WTC11 (cell line): Measurements from ENCODE around the gene CHRM2. TPM values are rescaled to one million over a fixed set of nuclear protein-coding genes. Genes with fewer than 3 reads are reported as not detected.

ENCODE experiments used
- ATAC-seq: fragments of 200-7000 bp; cut with Tn5 transposase; 2 replicates; pipeline ENCODE4 v1.10.0; 2021; ENCODE audit warnings: mild to moderate bottlenecking, moderate library complexity
- CTCF ChIA-PET: fragments of 300-600 bp; sonication (Branson Sonifier 250); formaldehyde crosslinking; loops from one replicate; lab custom pipeline; 2021; ENCODE audit warnings: antibody characterized with exemption; lab: Charles Lee
- POLR2A ChIA-PET: fragments of 350-600 bp; sonication (Branson Sonifier 250); formaldehyde crosslinking; loops from one replicate; lab custom pipeline; 2021; ENCODE audit warnings: antibody characterized with exemption; lab: Charles Lee
- DNase-seq: peaks from one replicate; pipeline ENCODE4 v3.0.0; 2021; ENCODE audit warnings: low spot score
- H3K27ac Mint-ChIP-seq: 2 replicates; pipeline ENCODE4 v1.8.0; 2021; ENCODE audit warnings: mixed read lengths
- H3K27me3 Mint-ChIP-seq: 2 replicates; pipeline ENCODE4 v1.8.0; 2021; ENCODE audit warnings: low read depth, mild to moderate bottlenecking, moderate library complexity, mixed read lengths
- H3K36me3 Mint-ChIP-seq: 2 replicates; pipeline ENCODE4 v1.8.0; 2021; ENCODE audit warnings: mixed read lengths
- H3K4me1 Mint-ChIP-seq: 2 replicates; pipeline ENCODE4 v1.8.0; 2022; ENCODE audit warnings: mixed read lengths
- H3K4me3 Mint-ChIP-seq: 2 replicates; pipeline ENCODE4 v1.8.0; 2021; ENCODE audit warnings: mild to moderate bottlenecking, moderate library complexity, mixed read lengths
- H3K9me3 Mint-ChIP-seq: 2 replicates; pipeline ENCODE4 v1.8.0; 2021; ENCODE audit warnings: mixed read lengths
- AFF4 ChIP-seq: sonication (generic); formaldehyde crosslinking; IDR thresholded peaks from 2 replicates; pipeline ENCODE4 v1.8.1; 2023; ENCODE audit warnings: mild to moderate bottlenecking, missing genetic modification reagents, borderline replicate concordance
- ARID4B ChIP-seq: sonication (generic); formaldehyde crosslinking; IDR thresholded peaks from 2 replicates; pipeline ENCODE4 v1.8.0; 2023; ENCODE audit warnings: missing genetic modification reagents, mild to moderate bottlenecking, borderline replicate concordance
- ATF2 ChIP-seq: sonication (generic); formaldehyde crosslinking; IDR thresholded peaks from 2 replicates; pipeline ENCODE4 v1.8.1; 2022; ENCODE audit warnings: low read depth, missing genetic modification reagents, borderline replicate concordance
- ATF6 ChIP-seq: sonication (generic); formaldehyde crosslinking; IDR thresholded peaks from 2 replicates; pipeline ENCODE4 v1.8.1; 2023; ENCODE audit warnings: mild to moderate bottlenecking, missing genetic modification reagents
- CREM ChIP-seq: sonication (generic); formaldehyde crosslinking; IDR thresholded peaks from 2 replicates; pipeline ENCODE4 v1.8.1; 2022; ENCODE audit warnings: mild to moderate bottlenecking, missing genetic modification reagents, moderate library complexity
- FOXK1 ChIP-seq: sonication (generic); formaldehyde crosslinking; IDR thresholded peaks from 2 replicates; pipeline ENCODE4 v1.8.0; 2022; ENCODE audit warnings: mild to moderate bottlenecking, moderate library complexity, missing genetic modification reagents
- FOXP4 ChIP-seq: sonication (generic); formaldehyde crosslinking; IDR thresholded peaks from 2 replicates; pipeline ENCODE4 v1.8.0; 2022; ENCODE audit warnings: mild to moderate bottlenecking, missing genetic modification reagents
- GRHL2 ChIP-seq: fragments of 250-450 bp; sonication (Bioruptor Pico); IDR thresholded peaks from 2 replicates; pipeline ENCODE4 v1.8.0; 2022; ENCODE audit warnings: mild to moderate bottlenecking, moderate library complexity; ENCODE audit not compliant: insufficient replicate concordance, severe bottlenecking
- HMGA2 ChIP-seq: fragments of 250-450 bp; sonication (Bioruptor Pico); IDR thresholded peaks from 2 replicates; pipeline ENCODE4 v1.4.0; 2021; ENCODE audit warnings: mild to moderate bottlenecking, moderate library complexity
- OVOL2 ChIP-seq: fragments of 250-450 bp; sonication (Bioruptor Pico); IDR thresholded peaks from 2 replicates; pipeline ENCODE4 v1.9.0; 2021; ENCODE audit warnings: mild to moderate bottlenecking, borderline replicate concordance
- PRRX2 ChIP-seq: fragments of 250-450 bp; sonication (Bioruptor Pico); IDR thresholded peaks from 2 replicates; pipeline ENCODE4 v1.8.0; 2021; ENCODE audit warnings: mild to moderate bottlenecking
- RELA ChIP-seq: sonication (generic); formaldehyde crosslinking; IDR thresholded peaks from 2 replicates; pipeline ENCODE4 v1.8.1; 2022; ENCODE audit warnings: missing genetic modification reagents, mild to moderate bottlenecking, borderline replicate concordance
- SMAD4 ChIP-seq: sonication (generic); formaldehyde crosslinking; IDR thresholded peaks from 2 replicates; pipeline ENCODE4 v1.8.0; 2022; ENCODE audit warnings: mild to moderate bottlenecking, missing genetic modification reagents
- SP1 ChIP-seq: sonication (generic); formaldehyde crosslinking; conservative IDR thresholded peaks from 2 replicates; pipeline ENCODE4 v1.8.1; 2022; ENCODE audit warnings: missing genetic modification reagents
- STAT6 ChIP-seq: sonication (generic); formaldehyde crosslinking; conservative IDR thresholded peaks from 2 replicates; pipeline ENCODE4 v1.8.1; 2023; ENCODE audit warnings: mild to moderate bottlenecking, low read depth, missing genetic modification reagents, moderate library complexity
- TEAD4 ChIP-seq: sonication (generic); formaldehyde crosslinking; IDR thresholded peaks from 2 replicates; pipeline ENCODE4 v1.8.0; 2022; ENCODE audit warnings: mild to moderate bottlenecking, missing genetic modification reagents
- TP53 ChIP-seq: sonication (generic); formaldehyde crosslinking; IDR thresholded peaks from 2 replicates; pipeline ENCODE4 v1.8.1; 2023; ENCODE audit warnings: mild to moderate bottlenecking, missing genetic modification reagents
- USF1 ChIP-seq: sonication (generic); formaldehyde crosslinking; IDR thresholded peaks from 2 replicates; pipeline ENCODE4 v1.8.0; 2022; ENCODE audit warnings: mild to moderate bottlenecking, missing genetic modification reagents
- ZNF232 ChIP-seq: sonication (generic); formaldehyde crosslinking; IDR thresholded peaks from 2 replicates; pipeline ENCODE4 v1.8.0; 2022; ENCODE audit warnings: mild to moderate bottlenecking, missing genetic modification reagents
- ZNF423 ChIP-seq: fragments of 250-450 bp; sonication (Bioruptor Pico); IDR thresholded peaks from 2 replicates; pipeline ENCODE4 v2.1.2; 2022; ENCODE audit warnings: mild to moderate bottlenecking, moderate library complexity
- total RNA-seq: library from RNA; stranded (reverse); gene quantifications from 3 replicates; pipeline ENCODE4 v1.2.3, GENCODE V29; 2021

Gene CHRM2
- total RNA-seq, 1 experiment from 2014 or later = 0.15 TPM

- Mint-ChIP-seq H3K4me3 (no peak overlapping the region), H3K36me3 (no peaks in the 10 kb centered on the region), H3K4me1 (peaks cover 12% of the 10 kb centered on the region), H3K9me3 (no peaks in the 10 kb centered on the region), H3K27me3 (peaks cover 11% of the 10 kb centered on the region), H3K27ac (no peak overlapping the region)
- POLR2A ChIA-PET = no interaction called here
- ATAC-seq (no peak), DNase-seq (no peak)
- CTCF ChIA-PET = no interaction called here
- no peak for TF ChIP-seq ATF2 (CRISPR knock-in tag)
- no peak for TF ChIP-seq ZNF232 (CRISPR knock-in tag)
- TF ChIP-seq STAT6 (CRISPR knock-in tag) = no peak
- TF ChIP-seq ARID4B (CRISPR knock-in tag) = no peak
- no peak for TF ChIP-seq ATF6 (CRISPR knock-in tag)
- no peak for TF ChIP-seq OVOL2 (CRISPR knock-in tag)
- no peak for TF ChIP-seq GRHL2 (CRISPR knock-in tag)
- no peak for TF ChIP-seq FOXK1 (CRISPR knock-in tag)
- TF ChIP-seq SP1 (CRISPR knock-in tag) = no peak
- TF ChIP-seq TEAD4 (CRISPR knock-in tag) = no peak
- TF ChIP-seq CREM (CRISPR knock-in tag) = no peak
- TF ChIP-seq HMGA2 = no peak
- TF ChIP-seq ZNF423 (CRISPR knock-in tag) = no peak
- TF ChIP-seq PRRX2 = no peak
- TF ChIP-seq RELA (CRISPR knock-in tag) = no peak
- TF ChIP-seq FOXP4 (CRISPR knock-in tag) = no peak
- no peak for TF ChIP-seq AFF4 (CRISPR knock-in tag)
- no peak for TF ChIP-seq USF1 (CRISPR knock-in tag)
- no peak for TF ChIP-seq SMAD4 (CRISPR knock-in tag)
- no peak for TF ChIP-seq TP53 (CRISPR knock-in tag)
Measured at GRCh38 chr7:136997735-136998134, 129.3 kb downstream of the CHRM2 start.
